Measurements from ENCODE around the gene ZNF335.

DNA sequence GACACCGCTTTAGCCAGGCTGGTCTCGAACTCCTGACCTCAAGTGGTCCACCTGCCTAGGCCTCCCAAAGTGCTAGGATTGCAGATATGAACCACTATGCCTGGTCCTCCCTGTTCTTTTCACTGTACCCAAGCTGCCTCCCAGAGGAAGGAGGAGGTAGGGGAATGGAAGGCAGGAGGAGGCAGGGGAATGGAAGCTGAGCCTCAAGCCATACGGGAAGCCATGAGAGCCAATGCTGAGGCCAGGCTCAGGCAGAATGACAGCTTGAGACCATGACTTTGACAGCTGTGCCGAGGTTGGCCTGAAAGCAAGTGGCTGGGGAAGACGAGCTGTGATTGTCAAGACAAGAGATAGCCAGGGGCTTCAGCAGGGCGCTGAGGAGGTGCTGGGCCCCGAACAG is 13.6 kb upstream of the ZNF335 start:
- TF ChIP-seq RAD21 (IDR thresholded peaks at IDR 0.05; ENCODE audit: low read depth): no peak
- TF ChIP-seq, protein P1, sequence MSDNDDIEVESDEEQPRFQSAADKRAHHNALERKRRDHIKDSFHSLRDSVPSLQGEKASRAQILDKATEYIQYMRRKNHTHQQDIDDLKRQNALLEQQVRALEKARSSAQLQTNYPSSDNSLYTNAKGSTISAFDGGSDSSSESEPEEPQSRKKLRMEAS (IDR thresholded peaks at IDR 0.05): no peak
- TF ChIP-seq NFIC (IDR thresholded peaks at IDR 0.05): no peak
- TF ChIP-seq, protein P2, sequence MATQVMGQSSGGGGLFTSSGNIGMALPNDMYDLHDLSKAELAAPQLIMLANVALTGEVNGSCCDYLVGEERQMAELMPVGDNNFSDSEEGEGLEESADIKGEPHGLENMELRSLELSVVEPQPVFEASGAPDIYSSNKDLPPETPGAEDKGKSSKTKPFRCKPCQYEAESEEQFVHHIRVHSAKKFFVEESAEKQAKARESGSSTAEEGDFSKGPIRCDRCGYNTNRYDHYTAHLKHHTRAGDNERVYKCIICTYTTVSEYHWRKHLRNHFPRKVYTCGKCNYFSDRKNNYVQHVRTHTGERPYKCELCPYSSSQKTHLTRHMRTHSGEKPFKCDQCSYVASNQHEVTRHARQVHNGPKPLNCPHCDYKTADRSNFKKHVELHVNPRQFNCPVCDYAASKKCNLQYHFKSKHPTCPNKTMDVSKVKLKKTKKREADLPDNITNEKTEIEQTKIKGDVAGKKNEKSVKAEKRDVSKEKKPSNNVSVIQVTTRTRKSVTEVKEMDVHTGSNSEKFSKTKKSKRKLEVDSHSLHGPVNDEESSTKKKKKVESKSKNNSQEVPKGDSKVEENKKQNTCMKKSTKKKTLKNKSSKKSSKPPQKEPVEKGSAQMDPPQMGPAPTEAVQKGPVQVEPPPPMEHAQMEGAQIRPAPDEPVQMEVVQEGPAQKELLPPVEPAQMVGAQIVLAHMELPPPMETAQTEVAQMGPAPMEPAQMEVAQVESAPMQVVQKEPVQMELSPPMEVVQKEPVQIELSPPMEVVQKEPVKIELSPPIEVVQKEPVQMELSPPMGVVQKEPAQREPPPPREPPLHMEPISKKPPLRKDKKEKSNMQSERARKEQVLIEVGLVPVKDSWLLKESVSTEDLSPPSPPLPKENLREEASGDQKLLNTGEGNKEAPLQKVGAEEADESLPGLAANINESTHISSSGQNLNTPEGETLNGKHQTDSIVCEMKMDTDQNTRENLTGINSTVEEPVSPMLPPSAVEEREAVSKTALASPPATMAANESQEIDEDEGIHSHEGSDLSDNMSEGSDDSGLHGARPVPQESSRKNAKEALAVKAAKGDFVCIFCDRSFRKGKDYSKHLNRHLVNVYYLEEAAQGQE (IDR thresholded peaks at IDR 0.05; ENCODE audit: low read depth): no peak
- no peak for TF ChIP-seq EP300 (IDR thresholded peaks at IDR 0.05; ENCODE audit: borderline replicate concordance)
- TF ChIP-seq TAF1 (IDR thresholded peaks at IDR 0.05; ENCODE audit: low read depth): no peak
- no peak for TF ChIP-seq FOXM1 (IDR thresholded peaks at IDR 0.05; ENCODE audit: borderline replicate concordance, low read depth)
- TF ChIP-seq, protein P3, sequence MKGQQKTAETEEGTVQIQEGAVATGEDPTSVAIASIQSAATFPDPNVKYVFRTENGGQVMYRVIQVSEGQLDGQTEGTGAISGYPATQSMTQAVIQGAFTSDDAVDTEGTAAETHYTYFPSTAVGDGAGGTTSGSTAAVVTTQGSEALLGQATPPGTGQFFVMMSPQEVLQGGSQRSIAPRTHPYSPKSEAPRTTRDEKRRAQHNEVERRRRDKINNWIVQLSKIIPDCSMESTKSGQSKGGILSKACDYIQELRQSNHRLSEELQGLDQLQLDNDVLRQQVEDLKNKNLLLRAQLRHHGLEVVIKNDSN (IDR thresholded peaks at IDR 0.05): no peak
- no peak for TF ChIP-seq TEAD4 (IDR thresholded peaks at IDR 0.05)
- TF ChIP-seq EGR1 (IDR thresholded peaks at IDR 0.05): no peak
- TF ChIP-seq CEBPB (IDR thresholded peaks at IDR 0.05): no peak
- no peak for TF ChIP-seq YY1 (IDR thresholded peaks at IDR 0.05; ENCODE audit: low read depth)
- TF ChIP-seq CREB1 (IDR thresholded peaks at IDR 0.05; ENCODE audit: low read depth): no peak

Measured in Ishikawa (cell line).